Common myeloid progenitor, CD34-positive (primary cell): Measurements from ENCODE around the gene C1QL1.

ENCODE experiments used
- CTCF ChIA-PET: fragments of 350-600 bp; sonication (Branson Sonifier 250); formaldehyde crosslinking; loops from one replicate; lab custom pipeline; 2021; ENCODE audit warnings: antibody characterized with exemption; lab: Charles Lee
- POLR2A ChIA-PET: fragments of 350-600 bp; sonication (Branson Sonifier 250); formaldehyde crosslinking; loops from one replicate; lab custom pipeline; 2021; ENCODE audit warnings: antibody characterized with exemption; lab: Charles Lee
- DNase-seq, 3 donors: peaks; one replicate each; pipeline versions ENCODE4 v3.0.0 to v3.0.0-alpha.2; 2013
- H3K27ac ChIP-seq, 2 experiments: 1 replicate in 1 of 2; 2 replicates in 1 of 2; pipeline ENCODE4 v1.7.0; 2013; ENCODE audit warnings: inconsistent platforms in 2 of 2, low read length in 2 of 2, mild to moderate bottlenecking in 2 of 2, low read depth in 1 of 2, moderate library complexity in 1 of 2; ENCODE audit not compliant: severe bottlenecking in 2 of 2, insufficient read depth in 1 of 2, poor library complexity in 1 of 2
- H3K27me3 ChIP-seq, 5 experiments: replicated peaks in 2 of 5; 1 replicate in 3 of 5; 2 replicates in 2 of 5; pipeline versions ENCODE4 v1.6.1 to v1.7.0; 2013; ENCODE audit warnings: low read length in 4 of 5, mild to moderate bottlenecking in 2 of 5, moderate library complexity in 2 of 5, inconsistent platforms in 1 of 5; ENCODE audit not compliant: insufficient read depth in 5 of 5, control insufficient read depth in 4 of 5
- H3K36me3 ChIP-seq, 4 experiments: 1 replicate in 2 of 4; 2 replicates in 2 of 4; pipeline versions ENCODE4 v1.6.1 to v1.7.0; 2013; ENCODE audit warnings: low read length in 3 of 4, control low read depth in 1 of 4, mild to moderate bottlenecking in 1 of 4; ENCODE audit not compliant: control insufficient read depth in 4 of 4, insufficient read depth in 4 of 4
- H3K4me1 ChIP-seq, 4 experiments: 1 replicate in 3 of 4; 2 replicates in 1 of 4; pipeline versions ENCODE4 v1.6.1 to v1.7.1; 2013; ENCODE audit warnings: low read length in 3 of 4, mild to moderate bottlenecking in 3 of 4, control low read depth in 1 of 4, inconsistent platforms in 1 of 4, moderate library complexity in 1 of 4; ENCODE audit not compliant: control insufficient read depth in 4 of 4, insufficient read depth in 4 of 4; ENCODE audit errors: control extremely low read depth in 1 of 4
- H3K4me3 ChIP-seq, 7 experiments: 1 replicate in 4 of 7; 2 replicates in 3 of 7; pipeline versions ENCODE4 v1.5.1 to v1.7.0; 2013; ENCODE audit warnings: mild to moderate bottlenecking in 7 of 7, low read length in 6 of 7, moderate library complexity in 6 of 7, inconsistent platforms in 2 of 7, low read depth in 2 of 7, control low read depth in 1 of 7; ENCODE audit not compliant: insufficient read depth in 4 of 7, control insufficient read depth in 1 of 7; ENCODE audit errors: extremely low read depth in 1 of 7
- H3K9me3 ChIP-seq, 5 experiments: 1 replicate in 4 of 5; 2 replicates in 1 of 5; pipeline versions ENCODE4 v1.6.1 to v1.7.1; 2013; ENCODE audit warnings: low read length in 4 of 5, mild to moderate bottlenecking in 2 of 5, inconsistent platforms in 1 of 5, low read depth in 1 of 5, moderate library complexity in 1 of 5; ENCODE audit not compliant: control insufficient read depth in 4 of 5, insufficient read depth in 2 of 5; ENCODE audit errors: control extremely low read depth in 1 of 5
- WGBS: methylation state at CpG from one replicate; pipeline ENCODE4 v1.1.5; 2013; ENCODE audit not compliant: insufficient coverage; 5-methylcytosine and 5-hydroxymethylcytosine counted together

The C1QL1 gene

GRCh38 chr17:44915321-44915726 lies 52.8 kb downstream of the C1QL1 start, which contains the start of gene GFAP:
Gene GFAP (minus strand): TSS chr17:44915500. CDS start chr17:44915486, 14 bp downstream.
- H3K27ac ChIP-seq = no peak within 1 kb of the TSS
- no peak within 1 kb of the TSS for H3K4me3 ChIP-seq
- no peaks in the 10 kb centered on the region for H3K36me3 ChIP-seq
- POLR2A ChIA-PET = no interaction called here
- CTCF ChIA-PET = interaction anchor here (1.2 to 13.3 kb wide), 3 partner anchors 12 to 106 kb away, joined by 3 to 162 read pairs (median 4); no protein-coding TSS in a partner anchor
- no peak for DNase-seq
- no peaks in the 10 kb centered on the region for H3K9me3 ChIP-seq
- peaks cover 0 to 44% (median 22%) of the 10 kb centered on the region in 5 experiments for H3K27me3 ChIP-seq
- 92% methylated on average over 15 of the region's 17 CpGs for WGBS
- H3K4me1 ChIP-seq = peaks cover 0 to 10% (median 7%) of the 10 kb centered on the region in 4 experiments

DNA sequence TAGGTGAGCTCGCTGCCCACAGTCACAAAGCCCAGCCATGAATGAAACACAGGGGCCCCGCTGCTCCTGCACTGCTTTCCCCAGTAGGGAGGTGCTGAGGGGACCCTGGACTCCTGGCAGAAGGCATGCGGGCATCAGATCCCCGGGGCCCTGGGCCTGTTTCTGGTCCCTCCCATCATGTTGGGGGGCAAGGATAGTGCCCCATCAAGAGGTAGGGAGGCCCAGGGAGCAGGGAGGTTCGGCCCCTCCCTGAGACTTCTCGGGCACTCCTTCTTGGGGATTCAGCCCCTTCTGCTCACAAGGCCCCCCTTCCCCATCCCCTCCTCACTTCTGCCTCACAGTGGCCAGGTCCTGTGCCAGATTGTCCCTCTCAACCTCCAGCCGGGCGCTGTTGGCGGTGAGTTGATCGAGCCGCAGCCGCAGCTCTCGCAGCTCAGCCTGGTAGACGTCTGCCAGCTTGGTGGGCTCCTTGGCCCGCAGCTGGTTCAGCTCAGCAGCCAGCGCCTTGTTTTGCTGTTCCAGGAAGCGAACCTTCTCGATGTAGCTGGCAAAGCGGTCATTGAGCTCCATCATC lies 53.3 kb downstream of the C1QL1 start:
- Histone ChIP-seq H3K9me3 (no peaks in the 10 kb centered on the region), H3K27ac (no peak overlapping the region), H3K27me3 (peaks cover 0 to 48% (median 21%) of the 10 kb centered on the region in 5 experiments), H3K36me3 (no peaks in the 10 kb centered on the region), H3K4me1 (peaks cover 0 to 10% (median 7%) of the 10 kb centered on the region in 4 experiments), H3K4me3 (no peak overlapping the region)
- CTCF ChIA-PET = interaction anchor here (0.7 to 13.3 kb wide), 5 partner anchors 9 to 147 kb away, joined by 3 to 162 read pairs (median 3); no protein-coding TSS in a partner anchor
- 85% methylated on average over 18 of the region's 19 CpGs for WGBS
- DNase-seq = no peak
- POLR2A ChIA-PET = no interaction called here

- CTCF ChIA-PET = interaction anchor here (0.7 to 1.4 kb wide), 3 partner anchors 10 to 146 kb away, joined by 3 read pairs; no protein-coding TSS in a partner anchor
- Histone ChIP-seq H3K27me3 (peaks cover 0 to 48% (median 21%) of the 10 kb centered on the region in 5 experiments), H3K4me1 (peaks cover 0 to 10% (median 7%) of the 10 kb centered on the region in 4 experiments), H3K36me3 (no peaks in the 10 kb centered on the region), H3K9me3 (no peaks in the 10 kb centered on the region), H3K4me3 (no peak overlapping the region), H3K27ac (no peak overlapping the region)
- peak in 2 of 3 donors; percentile 32 to 58 for DNase-seq
- POLR2A ChIA-PET = no interaction called here
- WGBS = 100% methylated on average over 4 of the region's 4 CpGs
These were observed 54.0 kb downstream of the C1QL1 start for GRCh38 chr17:44914148-44914547.

- DNase-seq = no peak
- 60% methylated on average over 2 of the region's 6 CpGs for WGBS
- Histone ChIP-seq H3K4me1 (peaks cover 0 to 10% (median 7%) of the 10 kb centered on the region in 4 experiments), H3K27ac (no peak overlapping the region), H3K36me3 (no peaks in the 10 kb centered on the region), H3K9me3 (no peaks in the 10 kb centered on the region), H3K27me3 (peaks cover 0 to 48% (median 21%) of the 10 kb centered on the region in 5 experiments), H3K4me3 (no peak overlapping the region)
- ChIA-PET POLR2A (no interaction called here), CTCF (interaction anchor here (1.0 to 1.4 kb wide), 3 partner anchors 10 to 61 kb away, joined by 3 read pairs; no protein-coding TSS in a partner anchor)
These were observed 54.4 kb downstream of the C1QL1 start for GRCh38 chr17:44913676-44914075.

DNA sequence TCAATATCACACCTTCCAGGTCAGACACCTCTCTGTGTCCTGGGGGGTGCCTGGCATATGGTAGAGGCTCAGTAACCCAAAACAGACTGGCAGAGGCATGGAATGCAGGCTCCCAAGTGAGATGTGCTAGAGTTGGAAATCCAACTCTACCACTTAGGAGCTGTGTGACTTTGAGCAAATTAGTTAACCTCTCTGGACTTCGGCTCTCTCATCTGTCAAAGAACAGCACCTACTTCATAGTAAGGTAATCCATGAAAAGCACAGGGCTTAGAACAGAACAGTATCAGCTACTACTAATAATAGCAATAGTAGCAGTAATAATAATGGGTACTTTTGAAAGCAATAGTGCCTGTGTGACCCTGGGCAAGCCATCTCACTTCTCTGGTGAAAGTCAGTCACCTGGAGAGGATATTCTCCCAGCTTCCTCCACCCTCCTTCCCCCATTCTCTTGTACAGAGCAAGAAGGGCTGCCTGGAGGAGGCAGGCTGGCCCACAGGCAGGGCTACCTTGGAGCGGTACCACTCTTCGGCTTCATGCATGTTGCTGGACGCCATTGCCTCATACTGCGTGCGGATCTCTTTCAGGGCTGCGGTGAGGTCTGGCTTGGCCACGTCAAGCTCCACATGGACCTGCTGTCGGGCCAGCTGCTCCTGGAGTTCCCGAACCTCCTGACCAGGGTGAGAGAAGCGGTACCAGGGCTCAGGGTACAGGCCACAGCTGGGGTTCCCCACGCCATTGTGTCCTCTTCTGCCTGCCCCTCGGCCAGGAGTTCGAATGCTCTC lies 55.1 kb downstream of the C1QL1 start:
- ChIA-PET POLR2A (no interaction called here), CTCF (interaction anchor here (1.3 to 1.4 kb wide), 3 partner anchors 10 to 107 kb away, joined by 3 to 4 read pairs (median 4); a partner anchor contains a TSS)

GRCh38 chr17:44911133-44912001 lies 56.7 kb downstream of the C1QL1 start:
- Histone ChIP-seq H3K9me3 (no peaks in the 10 kb centered on the region), H3K4me1 (peaks cover 0 to 10% (median 7%) of the 10 kb centered on the region in 4 experiments), H3K36me3 (no peaks in the 10 kb centered on the region), H3K4me3 (peak overlapping the region in 4 of 7 experiments; percentile 12 to 51 (median 44)), H3K27ac (no peak overlapping the region), H3K27me3 (peaks cover 0 to 48% (median 21%) of the 10 kb centered on the region in 5 experiments)
- DNase-seq = peak; percentile 43 to 66 (median 64)
- POLR2A ChIA-PET = no interaction called here
- 15% methylated on average over 40 of the region's 56 CpGs for WGBS
- CTCF ChIA-PET = interaction anchor here (0.6 to 3.9 kb wide), 6 partner anchors 10 to 188 kb away, joined by 3 to 23 read pairs (median 5); partner anchors contain the start of gene EFTUD2

More for the DNA sequence above, 55.1 kb downstream of the C1QL1 start:
- Histone ChIP-seq H3K9me3 (no peaks in the 10 kb centered on the region), H3K27ac (no peak overlapping the region), H3K27me3 (peaks cover 0 to 48% (median 21%) of the 10 kb centered on the region in 5 experiments), H3K4me1 (peaks cover 0 to 10% (median 7%) of the 10 kb centered on the region in 4 experiments), H3K36me3 (no peaks in the 10 kb centered on the region), H3K4me3 (no peak overlapping the region)
- 88% methylated on average over 13 of the region's 14 CpGs for WGBS
- DNase-seq = no peak
